SU-DHL-6 (cell line): ENCODE results near the gene RNF212B.

Source experiments
- H2AFZ ChIP-seq: fragments of 200-600 bp; sonication (generic); 2 replicates; pipeline ENCODE4 v1.6.1; 2014; ENCODE audit warnings: low read depth, mild to moderate bottlenecking, moderate library complexity, mixed read lengths, antibody characterized with exemption, low read length; ENCODE audit not compliant: severe bottlenecking
- H3F3A ChIP-seq: fragments of 200-600 bp; shearing (Covaris generic); 2 replicates; pipeline ENCODE4 v1.6.0; 2016; ENCODE audit warnings: antibody characterized with exemption, mild to moderate bottlenecking; ENCODE audit not compliant: insufficient read depth
- H3K27ac ChIP-seq: fragments of 200-600 bp; sonication (generic); 2 replicates; pipeline ENCODE4 v1.5.1; 2016; ENCODE audit warnings: low read depth, mild to moderate bottlenecking, low read length, moderate library complexity, mixed read lengths
- H3K27me3 ChIP-seq: fragments of 200-600 bp; sonication (generic), shearing (Covaris generic); 2 replicates; pipeline ENCODE4 v1.6.0; 2014; ENCODE audit warnings: mild to moderate bottlenecking, low read length
- H3K36me3 ChIP-seq: fragments of 200-600 bp; sonication (generic); 2 replicates; pipeline ENCODE4 v1.6.1; 2014; ENCODE audit warnings: mild to moderate bottlenecking, low read length, mixed read lengths
- H3K4me2 ChIP-seq: fragments of 300-600, 200-600 bp; shearing (Covaris generic), sonication (generic); 2 replicates; pipeline ENCODE4 v1.6.0; 2014; ENCODE audit warnings: low read length, low read depth, mild to moderate bottlenecking; ENCODE audit not compliant: poor library complexity, severe bottlenecking
- H3K4me3 ChIP-seq: fragments of 200-600 bp; sonication (generic); 2 replicates; pipeline ENCODE4 v1.5.1; 2014; ENCODE audit warnings: antibody characterized with exemption, low read length, mild to moderate bottlenecking, mixed read lengths; ENCODE audit not compliant: insufficient read depth, poor library complexity, severe bottlenecking
- H3K79me2 ChIP-seq: fragments of 200-600 bp; sonication (generic); 2 replicates; pipeline ENCODE4 v1.6.1; 2014; ENCODE audit warnings: mild to moderate bottlenecking, low read length, moderate library complexity; ENCODE audit not compliant: insufficient read depth
- H3K9ac ChIP-seq: fragments of 200-600 bp; sonication (generic); 2 replicates; pipeline ENCODE4 v1.7.0; 2014; ENCODE audit warnings: mild to moderate bottlenecking, low read length
- H3K9me2 ChIP-seq: fragments of 200-600 bp; sonication (generic); replicated peaks from 2 replicates; pipeline ENCODE4 v1.6.1; 2014; ENCODE audit warnings: low read length; ENCODE audit not compliant: insufficient read depth
- H3K9me3 ChIP-seq: fragments of 200-600 bp; sonication (generic); 2 replicates; pipeline ENCODE4 v1.6.1; 2014; ENCODE audit warnings: low read length, mixed read lengths; ENCODE audit not compliant: insufficient read depth
- H4K20me1 ChIP-seq: fragments of 200-600 bp; sonication (generic); 2 replicates; pipeline ENCODE4 v1.6.1; 2014; ENCODE audit warnings: low read depth, mild to moderate bottlenecking, antibody characterized with exemption, low read length, moderate library complexity, mixed read lengths
- EZH2phosphoT487 ChIP-seq: fragments of 200-600 bp; sonication (generic), shearing (Covaris generic); conservative IDR thresholded peaks from 2 replicates; pipeline ENCODE4 v1.6.1; 2018; ENCODE audit warnings: mild to moderate bottlenecking, antibody characterized with exemption, low read length, moderate library complexity, mixed read lengths
- TF ChIP-seq, protein P1 (sequence below): fragments of 200-600 bp; sonication (generic); IDR thresholded peaks from one replicate; pipeline ENCODE4 v1.5.1; 2017; ENCODE audit warnings: antibody characterized with exemption, mild to moderate bottlenecking, low read length, moderate library complexity; ENCODE audit not compliant: insufficient read depth, poor library complexity, severe bottlenecking

RNF212B gene

DNA sequence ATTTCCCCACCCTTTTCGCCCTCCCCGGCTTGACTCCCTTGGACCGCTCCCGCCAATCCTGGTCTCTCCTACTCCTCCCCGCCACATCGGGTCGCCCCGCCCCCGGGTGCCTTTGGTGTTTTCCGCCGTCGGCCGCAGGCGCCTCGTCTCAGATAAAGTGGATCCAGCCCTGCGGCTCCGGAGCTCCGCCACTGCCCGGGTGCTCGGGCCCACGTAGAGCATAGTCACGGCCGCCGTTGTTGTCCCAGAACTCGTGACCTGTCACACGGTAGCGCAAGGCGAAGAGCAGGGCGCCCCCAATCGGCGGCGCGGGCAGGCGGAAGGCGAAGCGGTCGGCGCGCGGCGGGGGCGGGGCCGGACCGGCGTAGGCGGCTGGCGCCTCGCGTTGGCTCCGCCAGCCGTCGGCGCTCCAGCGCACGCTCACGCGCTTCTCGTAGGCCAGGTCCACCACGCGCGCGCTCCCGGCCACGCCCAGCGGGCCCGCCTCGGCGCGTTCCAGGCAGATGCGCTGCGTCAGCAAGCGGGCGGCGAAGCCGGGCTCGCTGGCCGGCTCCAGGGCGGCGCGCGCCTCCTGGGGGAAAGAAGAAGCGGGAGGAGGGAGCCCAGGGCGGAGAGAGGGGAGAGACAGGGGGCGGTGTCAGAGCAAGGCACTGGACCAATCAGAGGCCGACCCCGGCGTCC, 63.7 kb downstream of the RNF212B start:
- TF ChIP-seq, protein P1, sequence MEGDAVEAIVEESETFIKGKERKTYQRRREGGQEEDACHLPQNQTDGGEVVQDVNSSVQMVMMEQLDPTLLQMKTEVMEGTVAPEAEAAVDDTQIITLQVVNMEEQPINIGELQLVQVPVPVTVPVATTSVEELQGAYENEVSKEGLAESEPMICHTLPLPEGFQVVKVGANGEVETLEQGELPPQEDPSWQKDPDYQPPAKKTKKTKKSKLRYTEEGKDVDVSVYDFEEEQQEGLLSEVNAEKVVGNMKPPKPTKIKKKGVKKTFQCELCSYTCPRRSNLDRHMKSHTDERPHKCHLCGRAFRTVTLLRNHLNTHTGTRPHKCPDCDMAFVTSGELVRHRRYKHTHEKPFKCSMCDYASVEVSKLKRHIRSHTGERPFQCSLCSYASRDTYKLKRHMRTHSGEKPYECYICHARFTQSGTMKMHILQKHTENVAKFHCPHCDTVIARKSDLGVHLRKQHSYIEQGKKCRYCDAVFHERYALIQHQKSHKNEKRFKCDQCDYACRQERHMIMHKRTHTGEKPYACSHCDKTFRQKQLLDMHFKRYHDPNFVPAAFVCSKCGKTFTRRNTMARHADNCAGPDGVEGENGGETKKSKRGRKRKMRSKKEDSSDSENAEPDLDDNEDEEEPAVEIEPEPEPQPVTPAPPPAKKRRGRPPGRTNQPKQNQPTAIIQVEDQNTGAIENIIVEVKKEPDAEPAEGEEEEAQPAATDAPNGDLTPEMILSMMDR, result peak; percentile 67
- TF ChIP-seq EZH2phosphoT487, result no peak

DNA sequence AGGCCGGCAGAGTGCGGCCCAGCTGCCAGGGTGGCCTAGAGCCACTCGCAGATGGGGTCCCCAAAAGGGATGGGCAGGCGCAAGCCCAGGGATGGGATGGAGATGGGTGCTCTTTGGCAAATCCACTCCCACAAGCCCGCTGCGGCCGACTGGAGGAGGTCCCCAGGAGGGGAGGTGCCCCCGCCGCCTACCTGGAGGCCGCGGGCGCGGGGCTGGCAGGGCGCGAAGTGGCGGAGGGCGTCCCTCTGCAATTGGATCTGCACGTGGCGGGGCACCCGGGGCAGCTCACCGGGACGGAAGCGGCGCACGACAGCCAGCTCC, 64.2 kb downstream of the RNF212B start:
- no peaks in the 10 kb centered on the region for H3K9me2 ChIP-seq
- H3F3A ChIP-seq, result 0 out of 2 replicates have a peak, but pooled peaks cover 5% of the 10 kb centered on the region
- no peaks in the 10 kb centered on the region for H3K27me3 ChIP-seq
- peak overlapping the region; percentile 79 for H2AFZ ChIP-seq
- peaks cover 5% of the 10 kb centered on the region; the same call in 1 of the 2 replicates for H3K36me3 ChIP-seq
- H3K9me3 ChIP-seq, result no peaks in the 10 kb centered on the region
- TF ChIP-seq, protein P1, result no peak
- no peak for TF ChIP-seq EZH2phosphoT487
- peak overlapping the region; percentile 73 for H3K9ac ChIP-seq
- H3K27ac ChIP-seq, result peak overlapping the region; percentile 59
- H4K20me1 ChIP-seq, result no peaks in the 10 kb centered on the region
- H3K4me3 ChIP-seq, result peak overlapping the region; percentile 69
- peaks cover 5% of the 10 kb centered on the region; the same call in 1 of the 2 replicates for H3K79me2 ChIP-seq
- peak overlapping the region; percentile 74 for H3K4me2 ChIP-seq

More for the DNA sequence above, 63.7 kb downstream of the RNF212B start:
- Histone ChIP-seq H2AFZ (peak overlapping the region; percentile 88), H3K36me3 (peaks cover 5% of the 10 kb centered on the region; the same call in 1 of the 2 replicates), H3K27me3 (no peaks in the 10 kb centered on the region), H4K20me1 (no peaks in the 10 kb centered on the region), H3K4me3 (peak overlapping the region; percentile 76), H3K9ac (peak overlapping the region; percentile 73), H3K9me3 (no peaks in the 10 kb centered on the region), H3K4me2 (peak overlapping the region; percentile 74), H3K9me2 (no peaks in the 10 kb centered on the region), H3K79me2 (peaks cover 5% of the 10 kb centered on the region; the same call in 1 of the 2 replicates), H3K27ac (peak overlapping the region; percentile 75), H3F3A (peaks cover 6% of the 10 kb centered on the region; the same call in 1 of the 2 replicates)

DNA sequence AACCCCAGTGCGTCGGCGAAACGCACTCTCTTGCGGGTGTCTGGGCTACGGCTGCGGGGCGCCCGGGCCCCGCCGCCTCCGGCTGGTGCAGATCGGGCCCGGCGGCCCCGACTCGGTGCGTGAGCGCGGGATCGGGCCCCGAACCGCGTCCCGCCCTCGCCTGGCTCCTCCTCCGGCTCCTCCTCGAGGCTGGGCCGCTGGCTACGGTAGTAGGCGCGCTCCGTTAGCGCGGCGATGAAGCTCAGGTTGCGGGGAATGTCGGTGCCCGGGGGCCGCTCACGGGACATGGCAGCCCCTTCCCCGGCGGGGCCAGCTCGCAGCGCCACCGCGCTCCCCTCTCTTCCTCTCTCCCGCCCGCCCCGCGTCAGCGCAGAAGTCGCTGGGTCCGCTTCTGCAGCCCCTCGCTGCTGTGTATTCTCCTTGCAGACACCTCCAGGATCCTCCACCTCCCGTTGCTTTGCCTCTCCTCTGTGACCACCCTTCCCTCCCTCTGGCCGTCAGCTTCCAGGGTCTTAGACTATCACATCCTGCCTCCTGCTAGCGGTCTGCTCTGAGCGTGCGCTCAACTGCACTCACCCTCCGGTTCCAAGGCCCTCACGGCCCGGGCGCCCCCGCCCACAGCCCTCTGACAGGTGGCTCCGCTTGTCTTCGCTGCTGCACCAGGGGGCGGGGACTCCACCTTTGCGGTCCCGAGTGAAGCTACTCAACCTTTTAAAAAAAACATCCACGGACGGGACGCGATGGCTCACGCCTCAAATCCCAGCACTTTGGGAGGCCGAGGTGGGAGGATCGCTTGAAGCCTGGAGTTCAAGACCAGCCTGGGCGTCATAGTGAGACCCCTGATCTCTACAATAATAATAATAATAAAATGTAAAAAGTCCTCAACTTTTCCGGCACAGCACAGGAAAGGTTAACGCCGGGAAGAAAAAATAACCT, 64.8 kb downstream of the RNF212B start, which contains the start of gene PPP1R3E:
Gene PPP1R3E (minus strand): TSS at position 570 of the 936 bp plus-strand sequence. CDS start 283 bp downstream, at position 287.
- Histone ChIP-seq H3K4me3 (peak within 1 kb of the TSS; percentile 69), H3K9me2 (no peaks in the 10 kb centered on the region), H3K4me2 (peak within 1 kb of the TSS; percentile 74), H3K36me3 (peaks cover 5% of the 10 kb centered on the region; the same call in 1 of the 2 replicates), H3K79me2 (peaks cover 5% of the 10 kb centered on the region; the same call in 1 of the 2 replicates), H3K27me3 (no peaks in the 10 kb centered on the region), H4K20me1 (no peaks in the 10 kb centered on the region), H3K9me3 (no peaks in the 10 kb centered on the region), H3F3A (0 out of 2 replicates have a peak, but pooled peaks cover 5% of the 10 kb centered on the region), H3K27ac (peak within 1 kb of the TSS; percentile 59), H2AFZ (peak within 1 kb of the TSS; percentile 79), H3K9ac (peak within 1 kb of the TSS; percentile 73)
- no peak for TF ChIP-seq EZH2phosphoT487
- TF ChIP-seq, protein P1, result no peak
